ENCODE data around the gene HAUS6.
"Not testable (repeated sequence)": the region's sequence is repeated elsewhere in the genome, so short reads cannot be mapped to it uniquely, and the experiment has no call there.

The HAUS6 gene

DNA sequence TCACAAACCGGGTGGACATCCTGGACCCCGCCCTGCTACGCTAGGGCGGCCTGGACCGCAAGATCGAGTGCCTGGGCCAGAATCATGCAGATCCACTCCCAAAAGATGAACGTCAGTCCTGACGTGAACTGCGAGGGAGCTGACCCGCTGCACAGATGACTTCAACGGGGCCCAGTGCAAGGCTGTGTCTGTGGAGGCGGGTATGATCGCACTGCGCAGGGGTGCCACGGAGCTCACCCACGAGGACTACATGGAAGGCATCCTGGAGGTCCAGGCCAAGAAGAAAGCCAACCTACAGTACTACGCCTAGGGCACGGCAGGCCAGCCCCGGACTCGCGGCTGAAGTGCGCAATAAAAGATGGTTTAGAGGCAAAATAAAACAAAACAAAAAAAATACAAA, 74.9 kb downstream of the HAUS6 start:
- CTCF ChIA-PET: interaction anchor here (1.1 to 5.2 kb wide), 13 partner anchors 12 to 1495 kb away, joined by 3 to 50 read pairs (median 4); partner anchors contain the start of gene RRAGA
- POLR2A ChIA-PET: no interaction called here
- DNase-seq (ENCODE audit: extremely low spot score): no peak
- TF ChIP-seq, protein P1, sequence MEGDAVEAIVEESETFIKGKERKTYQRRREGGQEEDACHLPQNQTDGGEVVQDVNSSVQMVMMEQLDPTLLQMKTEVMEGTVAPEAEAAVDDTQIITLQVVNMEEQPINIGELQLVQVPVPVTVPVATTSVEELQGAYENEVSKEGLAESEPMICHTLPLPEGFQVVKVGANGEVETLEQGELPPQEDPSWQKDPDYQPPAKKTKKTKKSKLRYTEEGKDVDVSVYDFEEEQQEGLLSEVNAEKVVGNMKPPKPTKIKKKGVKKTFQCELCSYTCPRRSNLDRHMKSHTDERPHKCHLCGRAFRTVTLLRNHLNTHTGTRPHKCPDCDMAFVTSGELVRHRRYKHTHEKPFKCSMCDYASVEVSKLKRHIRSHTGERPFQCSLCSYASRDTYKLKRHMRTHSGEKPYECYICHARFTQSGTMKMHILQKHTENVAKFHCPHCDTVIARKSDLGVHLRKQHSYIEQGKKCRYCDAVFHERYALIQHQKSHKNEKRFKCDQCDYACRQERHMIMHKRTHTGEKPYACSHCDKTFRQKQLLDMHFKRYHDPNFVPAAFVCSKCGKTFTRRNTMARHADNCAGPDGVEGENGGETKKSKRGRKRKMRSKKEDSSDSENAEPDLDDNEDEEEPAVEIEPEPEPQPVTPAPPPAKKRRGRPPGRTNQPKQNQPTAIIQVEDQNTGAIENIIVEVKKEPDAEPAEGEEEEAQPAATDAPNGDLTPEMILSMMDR (IDR thresholded peaks at IDR 0.05; ENCODE audit: control extremely low read depth, extremely low read depth, low read depth, missing control alignments): no peak

DNA sequence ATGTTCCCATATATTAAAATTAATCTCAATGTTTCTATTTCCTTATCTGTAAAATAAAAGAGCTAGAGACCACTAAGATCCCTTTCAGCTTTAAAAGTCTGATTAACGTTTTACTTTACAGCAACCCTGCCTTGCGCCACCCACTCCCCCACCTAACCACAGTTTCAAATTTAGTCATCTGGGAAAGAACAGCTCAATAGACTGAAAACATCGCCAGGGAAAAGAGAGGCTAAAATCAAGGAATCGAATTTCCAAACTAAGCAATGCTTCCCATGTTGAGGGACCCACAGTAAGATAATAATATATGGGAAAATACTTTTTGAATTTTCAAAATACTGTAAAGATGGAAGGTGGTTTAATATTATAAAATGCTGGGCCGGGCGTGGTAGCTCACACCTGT, 76.3 kb downstream of the HAUS6 start:
- DNase-seq (ENCODE audit: extremely low spot score): no peak
- TF ChIP-seq, protein P1 (IDR thresholded peaks at IDR 0.05; ENCODE audit: control extremely low read depth, extremely low read depth, low read depth, missing control alignments): no peak
- ChIA-PET POLR2A (no interaction called here), CTCF (interaction anchor here (0.8 to 5.2 kb wide), 15 partner anchors 11 to 1215 kb away, joined by 3 to 50 read pairs (median 4); partner anchors contain the start of gene RRAGA)

DNA sequence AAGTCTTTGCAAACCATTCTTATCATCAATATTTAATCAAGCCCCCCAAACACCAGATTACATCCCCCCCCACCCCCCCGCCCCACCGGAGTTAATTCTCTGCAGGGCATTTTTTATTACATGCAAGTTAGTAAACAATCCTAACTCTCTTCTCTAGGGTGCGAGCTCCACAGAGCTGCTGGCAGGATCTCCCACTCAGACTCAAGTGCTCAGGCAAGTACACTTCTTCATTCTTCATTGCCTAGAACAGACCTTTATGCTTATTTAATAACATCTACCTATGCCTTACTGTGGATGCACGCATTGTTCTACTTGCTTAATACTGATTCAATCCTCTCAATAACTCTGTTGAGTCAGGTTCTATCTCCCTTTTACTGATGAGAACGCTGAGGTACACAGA, 79.6 kb downstream of the HAUS6 start:
- DNase-seq (ENCODE audit: extremely low spot score): no peak
- POLR2A ChIA-PET: no interaction called here
- TF ChIP-seq, protein P1 (IDR thresholded peaks at IDR 0.05; ENCODE audit: control extremely low read depth, extremely low read depth, low read depth, missing control alignments): no peak
- CTCF ChIA-PET: no interaction called here

DNA sequence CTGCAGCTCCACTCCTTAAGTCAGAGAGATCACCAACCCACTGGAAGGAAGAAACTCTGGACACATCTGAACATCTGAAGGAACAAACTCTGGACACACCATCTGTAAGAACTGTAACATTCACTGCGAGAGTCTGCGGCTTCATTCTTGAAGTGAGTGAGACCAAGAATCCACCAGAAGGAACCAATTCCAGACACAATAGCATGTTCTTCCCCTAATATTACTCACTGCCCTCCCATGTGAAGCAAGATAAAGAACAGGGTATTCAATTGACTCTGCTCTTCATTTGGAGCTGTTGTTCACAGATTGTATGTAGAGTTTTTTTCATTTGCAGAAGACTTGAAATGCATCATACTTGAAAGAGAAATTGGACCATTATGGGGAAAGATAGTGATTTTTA, 80.5 kb downstream of the HAUS6 start:
- CTCF ChIA-PET: interaction anchor here (1.2 to 1.3 kb wide), 3 partner anchors 9 to 152 kb away, joined by 3 to 5 read pairs (median 3); no protein-coding TSS in a partner anchor
- TF ChIP-seq, protein P1 (IDR thresholded peaks at IDR 0.05; ENCODE audit: control extremely low read depth, extremely low read depth, low read depth, missing control alignments): no peak
- POLR2A ChIA-PET: no interaction called here
- DNase-seq (ENCODE audit: extremely low spot score): no peak

DNA sequence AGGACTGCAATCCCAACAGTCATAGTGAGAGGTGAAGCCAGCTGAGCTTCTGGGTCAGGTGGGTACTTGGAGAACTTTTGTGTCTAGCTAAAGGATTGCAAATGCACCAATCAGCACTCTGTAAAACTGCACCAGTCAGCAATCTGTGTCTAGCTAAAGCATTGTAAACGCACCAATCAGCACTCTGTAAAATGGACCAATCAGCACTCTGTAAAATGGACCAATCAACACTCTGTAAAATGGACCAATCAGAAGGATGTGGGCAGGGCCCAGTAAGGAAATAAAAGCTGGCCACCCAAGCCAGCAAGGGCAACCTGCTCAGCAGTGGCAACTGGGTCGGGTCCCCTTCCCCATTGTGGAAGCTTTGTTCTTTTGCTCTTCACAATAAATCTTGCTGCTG, 81.1 kb downstream of the HAUS6 start:
- DNase-seq (ENCODE audit: extremely low spot score); POLR2A ChIA-PET: not testable (repeated sequence)
- CTCF ChIA-PET: interaction anchor here (0.7 to 2.2 kb wide), 6 partner anchors 8 to 767 kb away, joined by 3 to 11 read pairs (median 3); no protein-coding TSS in a partner anchor

DNA sequence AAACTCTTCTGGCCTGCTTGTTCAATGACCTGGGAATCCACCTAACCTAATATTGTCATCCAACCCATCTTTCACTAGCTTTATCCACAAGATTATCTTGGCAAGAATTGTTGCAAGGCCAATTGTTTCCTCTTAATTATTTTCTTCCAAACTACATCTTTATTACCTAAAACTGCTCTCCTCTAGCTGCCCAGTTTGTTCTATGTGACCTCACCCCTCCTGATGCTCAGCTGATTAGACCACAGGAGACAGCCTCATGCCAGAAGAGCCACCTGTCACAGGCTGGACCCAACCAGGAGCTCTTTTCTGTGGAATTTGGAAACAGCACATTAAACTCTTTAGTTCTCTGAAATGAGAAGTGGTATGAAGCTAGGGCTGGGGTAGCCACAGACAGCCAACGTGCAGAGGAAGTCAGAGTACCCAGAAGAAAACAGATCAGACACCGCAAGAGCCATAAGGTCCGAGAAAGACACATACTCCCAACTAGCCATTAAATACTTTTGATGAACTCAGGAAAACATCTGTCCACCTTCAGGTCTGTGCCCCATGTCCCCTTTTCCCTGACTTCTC, 81.7 kb downstream of the HAUS6 start:
- POLR2A ChIA-PET: no interaction called here
- no peak for DNase-seq (ENCODE audit: extremely low spot score)
- CTCF ChIA-PET: interaction anchor here (1.1 to 2.2 kb wide), 5 partner anchors 8 to 766 kb away, joined by 3 to 11 read pairs (median 3); no protein-coding TSS in a partner anchor
- TF ChIP-seq, protein P1 (IDR thresholded peaks at IDR 0.05; ENCODE audit: control extremely low read depth, extremely low read depth, low read depth, missing control alignments): no peak

DNA sequence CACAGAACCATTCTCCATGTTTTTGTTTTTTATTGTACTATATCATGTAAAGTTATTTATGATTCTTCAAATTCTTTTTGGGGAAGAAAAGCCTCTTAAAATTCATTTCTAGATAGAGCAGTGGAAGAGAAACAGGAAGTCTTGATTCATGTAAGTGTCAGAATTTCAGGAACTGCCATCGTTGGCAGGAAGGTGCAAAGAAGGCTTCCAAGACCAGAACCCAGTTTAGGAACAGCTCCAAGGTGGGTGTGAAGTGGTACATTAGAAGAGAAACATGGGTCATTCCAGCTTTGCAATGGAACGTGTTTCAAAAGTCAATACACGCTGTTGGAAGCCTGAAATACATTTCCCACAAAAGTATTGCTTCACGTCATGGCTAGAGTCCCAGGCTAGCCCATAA, 84.5 kb downstream of the HAUS6 start:
- ChIA-PET POLR2A (no interaction called here), CTCF (interaction anchor here (6.2 kb wide), 1 partner anchor 9 kb away, joined by 38 read pairs; no protein-coding TSS in a partner anchor)
- TF ChIP-seq, protein P1 (IDR thresholded peaks at IDR 0.05; ENCODE audit: control extremely low read depth, extremely low read depth, low read depth, missing control alignments): no peak
- no peak for DNase-seq (ENCODE audit: extremely low spot score)

Measured in GM10248 (cell line).